ENCODE measurements around the gene SEC22A. TPM values are rescaled to one million over a fixed set of nuclear protein-coding genes. Genes with fewer than 3 reads are reported as not detected.

The SEC22A gene
- total and polyA plus RNA-seq, 2 of the 8 experiments (the other 6 are each of a cell fraction or from before 2014, with no cell fraction given), result 10.6 to 17.1 TPM

GRCh38 chr3:123275691-123276090, 73.9 kb downstream of the SEC22A start:
- Histone ChIP-seq H4K91ac (replicated peaks; ENCODE audit: insufficient read length, low read length) (no peak overlapping the region), H2AFZ (ENCODE audit: low read length) (no peak overlapping the region), H2BK20ac (ENCODE audit: low read length) (no peak overlapping the region), H3K9me3 (ENCODE audit: insufficient read depth in 2 of 2, low read depth in 1 of 2, low read length in 1 of 2) (no peaks in the 10 kb centered on the region), H3K4me2 (ENCODE audit: insufficient read depth in 1 of 2, low read depth in 2 of 2, low read length in 2 of 2) (no peak overlapping the region), H2BK120ac (replicated peaks; ENCODE audit: low read depth, low read length) (no peak overlapping the region), H3K79me1 (ENCODE audit: low read depth, low read length) (no peaks in the 10 kb centered on the region), H3K18ac (ENCODE audit: extremely low read depth, low read length) (no peak overlapping the region), H4K5ac (ENCODE audit: insufficient read length, low read depth, low read length) (no peak overlapping the region), H3K79me2 (ENCODE audit: control insufficient read depth in 1 of 2, insufficient read depth in 2 of 2, low read length in 2 of 2) (no peaks in the 10 kb centered on the region), H2BK5ac (ENCODE audit: low read depth, low read length) (no peak overlapping the region), H3K9ac (replicated peaks in 1 of 4; ENCODE audit: extremely low read depth in 1 of 4, low read depth in 3 of 4, low read length in 3 of 4) (no peak overlapping the region), H3K14ac (ENCODE audit: insufficient read length) (no peak overlapping the region), H3K4ac (replicated peaks; ENCODE audit: insufficient read length, low read depth, low read length) (no peak overlapping the region), H2BK15ac (ENCODE audit: low read length) (no peak overlapping the region), H2AK5ac (ENCODE audit: low read depth, low read length) (no peak overlapping the region), H3K23me2 (ENCODE audit: low read depth, low read length) (no peaks in the 10 kb centered on the region), H3K4me1 (replicated peaks in 1 of 4; ENCODE audit: control insufficient read depth in 3 of 4, insufficient read depth in 4 of 4, low read length in 3 of 4) (peaks cover 0 to 10% (median 6%) of the 10 kb centered on the region in 4 experiments; a peak in 4 of 7 replicates), H4K20me1 (replicated peaks in 1 of 2; ENCODE audit: control insufficient read depth in 1 of 2, insufficient read depth in 2 of 2, low read length in 2 of 2) (no peaks in the 10 kb centered on the region), H3K56ac (replicated peaks; ENCODE audit: insufficient read length, low read depth, low read length) (no peak overlapping the region), H3K36me3 (ENCODE audit: control insufficient read depth in 2 of 4, insufficient read depth in 4 of 4, low read length in 3 of 4) (no peaks in the 10 kb centered on the region; a peak in 1 of 8 replicates), H2BK12ac (ENCODE audit: low read depth, low read length) (no peak overlapping the region), H4K8ac (ENCODE audit: extremely low read depth, insufficient read depth, low read length) (no peak overlapping the region), H3K23ac (ENCODE audit: insufficient read length) (no peak overlapping the region), H3K27ac (ENCODE audit: low read depth, low read length) (no peak overlapping the region), H3K27me3 (replicated peaks in 1 of 4; ENCODE audit: control insufficient read depth in 3 of 4, extremely low read depth in 1 of 4, insufficient read depth in 3 of 4, low read length in 3 of 4) (no peaks in the 10 kb centered on the region), H3K4me3 (ENCODE audit: extremely low read depth in 1 of 4, insufficient read depth in 2 of 4, low read depth in 3 of 4, low read length in 4 of 4) (no peak overlapping the region)
- DNase-seq (ENCODE audit: low read depth in 1 of 2, low spot score in 2 of 2), result no peak
- ChIA-PET CTCF (ENCODE audit: partially characterized antibody) (interaction anchor here (0.6 to 1.4 kb wide), 7 partner anchors 10 to 350 kb away, joined by 3 read pairs; no protein-coding TSS in a partner anchor), POLR2A (ENCODE audit: partially characterized antibody) (no interaction called here)
- TF ChIP-seq GABPA (IDR thresholded peaks at IDR 0.05; ENCODE audit: borderline replicate concordance, insufficient read depth, low read length) (no peak), CREB1 (IDR thresholded peaks at IDR 0.05) (no peak), SRF (IDR thresholded peaks at IDR 0.05; ENCODE audit: low read depth, low read length) (no peak), EZH2 (IDR thresholded peaks at IDR 0.05; ENCODE audit: low read depth, low read length, severe bottlenecking) (no peak), E2F6 (IDR thresholded peaks at IDR 0.05) (no peak), SIN3A (conservative IDR thresholded peaks at IDR 0.05 in 1 of 2, IDR thresholded peaks at IDR 0.05 in 1 of 2; ENCODE audit: low read depth in 1 of 2, low read length in 2 of 2) (no peak)
- no peak for FAIRE-seq
- 84% methylated on average over 3 of the region's 3 CpGs; no CpG with 5 or more reads in 1 of the 2 experiments for WGBS, 2 experiments (ENCODE audit: extremely low coverage in 1 of 2, insufficient coverage in 1 of 2, insufficient read length in 1 of 2, insufficient replicate concordance in 2 of 2, low coverage in 1 of 2, low lambda C conversion rate in 2 of 2, missing lambda C conversion rate in 1 of 2)
